Epithelial cell of proximal tubule (primary cell): ENCODE data around the gene DMRTC2. TPM values are rescaled to one million over a fixed set of nuclear protein-coding genes. Genes with fewer than 3 reads are reported as not detected.

ENCODE experiments used
- DNase-seq: peaks from one replicate; pipeline ENCODE4 v3.0.0-alpha.2; 2011; ENCODE audit warnings: low read depth
- H3K4me3 ChIP-seq: 2 replicates; pipeline ENCODE4 v1.5.1; 2011; ENCODE audit warnings: low read depth, mild to moderate bottlenecking, low read length
- CTCF ChIP-seq: conservative IDR thresholded peaks from 2 replicates; pipeline ENCODE4 v1.5.1; 2012; ENCODE audit warnings: low read depth, mild to moderate bottlenecking, low read length
- total RNA-seq: library from RNA; depleted of rRNA; stranded (reverse); fragments of >200 nt; gene quantifications from 2 replicates; pipeline ENCODE4 v1.2.3, GENCODE V29; 2015

The DMRTC2 gene
- total RNA-seq, 1 donor from 2014 or later, result not detected

- no peak for TF ChIP-seq CTCF
- H3K4me3 ChIP-seq, result no peak overlapping the region
- DNase-seq, result no peak
These were observed 8.9 kb downstream of the DMRTC2 start for GRCh38 chr19:41853768-41854167.

GRCh38 chr19:41859213-41859617, 14.4 kb downstream of the DMRTC2 start:
- no peak for DNase-seq
- TF ChIP-seq CTCF, result no peak
- H3K4me3 ChIP-seq, result peak overlapping the region; percentile 99

DNA sequence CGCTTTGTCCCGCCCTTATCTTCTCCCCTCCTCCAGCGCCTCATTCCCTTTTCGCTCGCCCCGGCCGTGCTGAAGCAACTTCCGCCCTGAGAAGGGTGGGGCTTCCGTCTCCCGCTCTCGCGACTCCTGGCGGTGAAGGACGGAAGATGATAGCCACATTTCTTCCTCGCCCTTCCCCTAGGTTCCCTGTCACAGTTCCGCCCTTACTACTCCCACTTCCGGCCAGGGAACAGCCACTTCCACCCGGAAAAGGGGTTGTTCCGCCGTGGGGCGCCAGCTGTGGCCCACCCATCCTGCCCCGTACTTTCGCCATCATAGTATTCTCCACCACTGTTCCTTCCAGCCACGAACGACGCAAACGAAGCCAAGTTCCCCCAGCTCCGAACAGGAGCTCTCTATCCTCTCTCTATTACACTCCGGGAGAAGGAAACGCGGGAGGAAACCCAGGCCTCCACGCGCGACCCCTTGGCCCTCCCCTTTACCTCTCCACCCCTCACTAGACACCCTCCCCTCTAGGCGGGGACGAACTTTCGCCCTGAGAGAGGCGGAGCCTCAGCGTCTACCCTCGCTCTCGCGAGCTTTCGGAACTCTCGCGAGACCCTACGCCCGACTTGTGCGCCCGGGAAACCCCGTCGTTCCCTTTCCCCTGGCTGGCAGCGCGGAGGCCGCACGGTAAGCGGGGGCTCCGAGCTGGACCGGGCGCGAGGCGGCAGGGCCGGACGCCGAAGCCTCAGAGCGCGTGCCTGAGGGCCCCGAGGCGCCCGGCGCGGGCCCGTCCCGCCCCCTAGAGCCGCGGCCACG, 15.0 kb downstream of the DMRTC2 start, which contains the start of gene RPS19:
Gene RPS19, plus strand, starts transcription at position 638 of the 801 bp plus-strand sequence. CDS start 520 bp downstream, outside the sequence.
- H3K4me3 ChIP-seq, result peak within 1 kb of the TSS; percentile 99
- TF ChIP-seq CTCF, result peak; percentile 56
- peak; percentile 86 for DNase-seq

DNA sequence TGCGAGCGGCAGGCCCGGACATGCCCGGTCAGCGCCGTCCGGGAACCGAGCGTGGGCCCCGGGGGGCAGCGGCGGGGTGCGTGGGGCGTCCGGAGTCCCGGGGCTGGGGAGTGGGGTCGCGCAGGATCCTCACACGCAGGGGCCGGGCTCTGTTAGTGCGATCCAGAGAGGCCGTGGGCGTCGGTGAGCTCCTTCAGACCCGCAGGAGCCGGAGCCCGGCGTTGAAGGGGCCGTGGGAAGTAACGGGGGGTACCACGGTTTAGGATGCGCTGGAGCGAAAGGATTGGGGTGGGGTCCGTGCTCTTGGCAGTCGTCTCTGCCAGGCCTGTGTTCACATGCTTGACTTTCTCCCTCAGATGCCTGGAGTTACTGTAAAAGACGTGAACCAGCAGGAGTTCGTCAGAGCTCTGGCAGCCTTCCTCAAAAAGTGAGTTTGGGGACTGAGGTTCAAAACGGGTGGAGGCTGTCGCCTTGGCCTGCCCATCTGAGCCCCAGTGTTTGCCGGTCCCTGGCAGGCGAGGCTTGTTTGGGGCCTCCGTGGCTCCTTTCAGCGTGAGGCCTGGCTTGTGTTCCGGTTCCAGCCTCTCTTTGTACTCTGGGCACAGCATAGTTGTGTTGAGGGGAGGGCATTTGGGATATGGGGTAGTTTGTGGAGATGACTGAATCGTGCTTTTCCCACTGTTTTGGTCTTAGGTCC, 15.7 kb downstream of the DMRTC2 start:
- DNase-seq, result no peak
- peak overlapping the region; percentile 99 for H3K4me3 ChIP-seq
- no peak for TF ChIP-seq CTCF

GRCh38 chr19:41861116-41861768, 16.4 kb downstream of the DMRTC2 start:
- TF ChIP-seq CTCF, result no peak
- DNase-seq, result no peak
- peak overlapping the region; percentile 99 for H3K4me3 ChIP-seq

GRCh38 chr19:41861846-41862245, 17.0 kb downstream of the DMRTC2 start:
- TF ChIP-seq CTCF, result no peak
- H3K4me3 ChIP-seq, result peak overlapping the region; percentile 99
- DNase-seq, result no peak
